SK-N-SH (cell line): ENCODE measurements around the gene COL8A1. TPM values are rescaled to one million over a fixed set of nuclear protein-coding genes. Genes with fewer than 3 reads are reported as not detected.

Experiments used
- CTCF ChIA-PET: fragments of 300-600, 350-600 bp; formaldehyde crosslinking; extraction: SDS; loops from one replicate; lab custom pipeline; 2021; lab: Yijun Ruan, JAX
- POLR2A ChIA-PET: fragments of 350-600 bp; sonication (Branson Sonifier 250); formaldehyde crosslinking; extraction: SDS; loops from one replicate; lab custom pipeline; 2020; ENCODE audit warnings: antibody characterized with exemption, inconsistent platforms; lab: Yijun Ruan, JAX
- DNase-seq: peaks from one replicate; pipeline ENCODE4 v3.0.0; 2012
- H2AFZ ChIP-seq: fragments of 200-600 bp; sonication (generic); 2 replicates; pipeline ENCODE4 v1.8.1; 2016; ENCODE audit warnings: antibody characterized with exemption, mild to moderate bottlenecking, low read depth
- H3F3A ChIP-seq: fragments of 200-600 bp; sonication (generic); replicated peaks from 2 replicates; pipeline ENCODE3; 2016; ENCODE audit warnings: antibody characterized with exemption, mild to moderate bottlenecking; ENCODE audit not compliant: insufficient read depth
- H3K27ac ChIP-seq, 2 experiments: fragments of 200-500 bp in 1 of 2; fragments of 200-600 bp in 1 of 2; sonication (Bioruptor generic) in 1 of 2; sonication (generic), shearing (Covaris generic) in 1 of 2; 2 replicates each; pipeline versions ENCODE4 v1.5.1 to v1.6.1; 2014 to 2016; ENCODE audit warnings: low read depth in 2 of 2, inconsistent platforms in 1 of 2, low read length in 1 of 2, mild to moderate bottlenecking in 1 of 2, mixed read lengths in 1 of 2
- H3K27me3 ChIP-seq: fragments of 200-600 bp; sonication (generic), shearing (Covaris generic); 2 replicates; pipeline ENCODE4 v1.6.1; 2016; ENCODE audit warnings: mixed run types; ENCODE audit not compliant: insufficient read depth
- H3K36me3 ChIP-seq, 2 experiments: fragments of 200-500 bp in 1 of 2; fragments of 200-600 bp in 1 of 2; sonication (Bioruptor generic) in 1 of 2; sonication (generic) in 1 of 2; replicated peaks in 1 of 2; 2 replicates each; pipeline versions ENCODE3 to v1.5.1; 2014 to 2016; ENCODE audit warnings: low read length in 1 of 2, mild to moderate bottlenecking in 1 of 2; ENCODE audit not compliant: insufficient read depth in 2 of 2, control insufficient read depth in 1 of 2
- H3K4me1 ChIP-seq, 2 experiments: fragments of 200-500 bp in 1 of 2; fragments of 200-600 bp in 1 of 2; sonication (Bioruptor generic) in 1 of 2; sonication (generic), shearing (Covaris generic) in 1 of 2; 2 replicates each; pipeline versions ENCODE4 v1.5.1 to v1.6.1; 2014 to 2016; ENCODE audit warnings: low read depth in 1 of 2, low read length in 1 of 2, mixed run types in 1 of 2; ENCODE audit not compliant: insufficient read depth in 2 of 2, control insufficient read depth in 1 of 2
- H3K4me2 ChIP-seq: fragments of 200-600 bp; sonication (generic), shearing (Covaris generic); 2 replicates; pipeline ENCODE4 v1.6.1; 2017; ENCODE audit warnings: mixed run types
- H3K4me3 ChIP-seq, 2 experiments: fragments of 200-500 bp in 1 of 2; fragments of 200-600 bp in 1 of 2; sonication (Bioruptor generic) in 1 of 2; sonication (generic), shearing (Covaris generic) in 1 of 2; 2 replicates each; pipeline versions ENCODE4 v1.5.1 to v1.8.1; 2014 to 2016; ENCODE audit warnings: low read depth in 2 of 2, inconsistent platforms in 1 of 2, low read length in 1 of 2, mild to moderate bottlenecking in 1 of 2, mixed read lengths in 1 of 2, moderate library complexity in 1 of 2
- H3K79me2 ChIP-seq: fragments of 200-600 bp; sonication (generic); 2 replicates; pipeline ENCODE4 v1.8.1; 2017; ENCODE audit warnings: mild to moderate bottlenecking; ENCODE audit not compliant: insufficient read depth
- H3K9ac ChIP-seq: fragments of 200-600 bp; sonication (generic); 2 replicates; pipeline ENCODE4 v1.6.1; 2017; ENCODE audit warnings: mixed run types
- H3K9me2 ChIP-seq: fragments of 200-600 bp; sonication (generic); 2 replicates; pipeline ENCODE4 v1.6.1; 2017; ENCODE audit warnings: mixed run types
- H3K9me3 ChIP-seq: fragments of 200-600 bp; sonication (generic); 2 replicates; pipeline ENCODE4 v1.6.1; 2017; ENCODE audit warnings: mixed run types, mild to moderate bottlenecking, moderate library complexity
- H4K20me1 ChIP-seq: fragments of 200-600 bp; sonication (generic); 2 replicates; pipeline ENCODE4 v1.6.1; 2017; ENCODE audit warnings: mild to moderate bottlenecking, mixed run types; ENCODE audit not compliant: insufficient read depth
- CHD2 ChIP-seq: fragments of 150-350 bp; IDR thresholded peaks from 2 replicates; pipeline ENCODE4 v1.6.1; 2018; ENCODE audit warnings: low read length; ENCODE audit not compliant: partially characterized antibody
- ELF1 ChIP-seq: IDR thresholded peaks from 2 replicates; pipeline ENCODE4 v1.4.0; 2012
- EZH2phosphoT487 ChIP-seq: fragments of 200-600 bp; sonication (generic); IDR thresholded peaks from 2 replicates; pipeline ENCODE4 v1.6.1; 2017; ENCODE audit warnings: low read depth, mixed run types, mild to moderate bottlenecking, antibody characterized with exemption, moderate library complexity, borderline replicate concordance
- JUND ChIP-seq: IDR thresholded peaks from 2 replicates; pipeline ENCODE4 v1.4.0; 2012
- MAX ChIP-seq: IDR thresholded peaks from 2 replicates; pipeline ENCODE4 v1.4.0; 2012; ENCODE audit warnings: low read depth
- NFIC ChIP-seq: IDR thresholded peaks from 2 replicates; pipeline ENCODE4 v1.4.0; 2012; ENCODE audit warnings: borderline replicate concordance
- PBX3 ChIP-seq: IDR thresholded peaks from 2 replicates; pipeline ENCODE4; 2012
- RAD21 ChIP-seq: IDR thresholded peaks from 2 replicates; pipeline ENCODE4 v1.6.1; 2012; ENCODE audit warnings: mild to moderate bottlenecking, low read length
- REST ChIP-seq: IDR thresholded peaks from 2 replicates; pipeline ENCODE4 v1.6.1; 2012; ENCODE audit warnings: mild to moderate bottlenecking, low read depth, low read length, moderate library complexity
- RXRA ChIP-seq: IDR thresholded peaks from 2 replicates; pipeline ENCODE4 v1.4.0; 2012; ENCODE audit warnings: low read depth, mild to moderate bottlenecking, borderline replicate concordance
- SIN3A ChIP-seq: IDR thresholded peaks from 2 replicates; pipeline ENCODE4 v1.6.1; 2012; ENCODE audit warnings: low read depth, mild to moderate bottlenecking, low read length, moderate library complexity, borderline replicate concordance
- SMC3 ChIP-seq: IDR thresholded peaks from 2 replicates; pipeline ENCODE4 v1.6.1; 2012; ENCODE audit warnings: low read depth, low read length, improper control_type of control experiment
- TEAD4 ChIP-seq: IDR thresholded peaks from 2 replicates; pipeline ENCODE4 v1.4.0; 2012; ENCODE audit warnings: mild to moderate bottlenecking, borderline replicate concordance; ENCODE audit not compliant: insufficient read depth
- USF1 ChIP-seq: IDR thresholded peaks from 2 replicates; pipeline ENCODE4 v1.4.0; 2012; ENCODE audit warnings: low read depth, borderline replicate concordance
- USF2 ChIP-seq: fragments of 150-350 bp; IDR thresholded peaks from 2 replicates; pipeline ENCODE4 v1.6.1; 2017; ENCODE audit warnings: antibody characterized with exemption, low read length, low read depth, borderline replicate concordance
- YY1 ChIP-seq: IDR thresholded peaks from 2 replicates; pipeline ENCODE4 v1.4.0; 2012; ENCODE audit warnings: low read depth, mild to moderate bottlenecking
- WGBS: methylation state at CpG from one replicate; pipeline ENCODE4 v1.1.6; 2017; ENCODE audit warnings: low lambda C conversion rate; 5-methylcytosine and 5-hydroxymethylcytosine counted together
- polyA plus RNA-seq, 3 experiments: library from polyadenylated mRNA; depleted of rRNA; stranded (reverse); fragments of >200 nt; gene quantifications; 2 replicates each; pipeline ENCODE4 v1.2.3, GENCODE V29; 2012

COL8A1 gene
- polyA plus RNA-seq, 1 of the 3 experiments (the other 2 are of a cell fraction): 4.0 TPM

- TF ChIP-seq USF2: no peak
- TF ChIP-seq JUND: no peak
- no peak for TF ChIP-seq ELF1
- TF ChIP-seq NFIC: no peak
- no peak for TF ChIP-seq MAX
- TF ChIP-seq YY1: no peak
- no peak for TF ChIP-seq CHD2
- peak; percentile 46 for TF ChIP-seq RAD21
- no peak for TF ChIP-seq TEAD4
- TF ChIP-seq EZH2phosphoT487: no peak
Observed at GRCh38 chr3:99645277-99646106, 7.1 kb downstream of the COL8A1 start (continued).

- Histone ChIP-seq H3K9me2 (no peaks in the 10 kb centered on the region), H2AFZ (no peak overlapping the region), H3K27ac (peak overlapping the region in 1 of 2 experiments; percentile 50; a peak in 2 of 4 replicates), H3K4me2 (no peak overlapping the region), H4K20me1 (no peaks in the 10 kb centered on the region), H3F3A (no peaks in the 10 kb centered on the region), H3K79me2 (no peaks in the 10 kb centered on the region), H3K27me3 (peaks cover 5% of the 10 kb centered on the region; the same call in 1 of the 2 replicates), H3K4me1 (no peaks in the 10 kb centered on the region; a peak in 2 of 4 replicates), H3K4me3 (no peak overlapping the region), H3K36me3 (no peaks in the 10 kb centered on the region), H3K9ac (no peak overlapping the region), H3K9me3 (no peaks in the 10 kb centered on the region)
- ChIA-PET CTCF (interaction anchor here (1.1 to 4.7 kb wide), 6 partner anchors 10 to 162 kb away, joined by 3 to 19 read pairs (median 4); no protein-coding TSS in a partner anchor), POLR2A (no interaction called here)
- 5% methylated on average over 1 of the region's 1 CpG for WGBS
- no peak for TF ChIP-seq PBX3
- TF ChIP-seq SIN3A: no peak
- DNase-seq: no peak
Observed at GRCh38 chr3:99646107-99646435, 7.7 kb downstream of the COL8A1 start.

GRCh38 chr3:99647081-99647480, 8.7 kb downstream of the COL8A1 start:
- Histone ChIP-seq H3K79me2 (no peaks in the 10 kb centered on the region), H3K9me3 (no peaks in the 10 kb centered on the region), H3K27me3 (peaks cover 5% of the 10 kb centered on the region; the same call in 1 of the 2 replicates), H3F3A (no peaks in the 10 kb centered on the region), H3K9ac (no peak overlapping the region), H3K4me1 (no peaks in the 10 kb centered on the region; a peak in 2 of 4 replicates), H3K4me3 (no peak overlapping the region), H3K9me2 (no peaks in the 10 kb centered on the region), H3K27ac (peak overlapping the region; percentile 39 to 54; a peak in 2 of 4 replicates), H2AFZ (no peak overlapping the region), H4K20me1 (no peaks in the 10 kb centered on the region), H3K36me3 (no peaks in the 10 kb centered on the region), H3K4me2 (no peak overlapping the region)
- DNase-seq: no peak
- ChIA-PET POLR2A (no interaction called here), CTCF (interaction anchor here (1.4 to 4.7 kb wide), 2 partner anchors 9 to 107 kb away, joined by 7 to 19 read pairs; no protein-coding TSS in a partner anchor)
- 7% methylated on average over 3 of the region's 3 CpGs for WGBS
- TF ChIP-seq RXRA: no peak
- TF ChIP-seq JUND: no peak
- TF ChIP-seq USF1: no peak
- no peak for TF ChIP-seq SMC3
- no peak for TF ChIP-seq SIN3A
- no peak for TF ChIP-seq REST
